Astrocyte of the cerebellum (primary cell): ENCODE results near the gene UNC119.

ENCODE experiments used
- DNase-seq: peaks from one replicate; pipeline ENCODE4 v3.0.0-alpha.2; 2011; ENCODE audit warnings: low read depth
- H3K4me3 ChIP-seq: 2 replicates; pipeline ENCODE4 v1.5.1; 2011; ENCODE audit warnings: mild to moderate bottlenecking, low read depth, low read length, moderate library complexity
- CTCF ChIP-seq: IDR thresholded peaks from 2 replicates; pipeline ENCODE4 v1.5.1; 2012; ENCODE audit warnings: low read length, low read depth, moderate library complexity, mild to moderate bottlenecking; ENCODE audit errors: missing control alignments
- in situ Hi-C: cut with HindIII; loops from 2 replicates; pipeline ENCODE4 v1.10.0; 2017; ENCODE audit warnings: low sequenced_read_pairs

UNC119 gene

GRCh38 chr17:28563475-28563874, 11.1 kb upstream of the UNC119 start:
- no peak overlapping the region for H3K4me3 ChIP-seq
- in situ Hi-C loops = no loop called here
- TF ChIP-seq CTCF = no peak
- DNase-seq = peak; percentile 24

- H3K4me3 ChIP-seq = no peak overlapping the region
- in situ Hi-C loops = no loop called here
- DNase-seq = no peak
- no peak for TF ChIP-seq CTCF
These were observed 2.6 kb upstream of the UNC119 start for GRCh38 chr17:28555022-28555421.

GRCh38 chr17:28554565-28554964, 2.1 kb upstream of the UNC119 start:
- DNase-seq = no peak
- no peak for TF ChIP-seq CTCF
- in situ Hi-C loops = no loop called here
- no peak overlapping the region for H3K4me3 ChIP-seq

GRCh38 chr17:28553000-28553505, 629 bp upstream of the UNC119 start:
- H3K4me3 ChIP-seq = no peak overlapping the region
- TF ChIP-seq CTCF = no peak
- DNase-seq = no peak
- in situ Hi-C loops = no loop called here

- in situ Hi-C loops = no loop called here
- peak overlapping the region; percentile 74 for H3K4me3 ChIP-seq
- no peak for DNase-seq
- no peak for TF ChIP-seq CTCF
These were observed 826 bp downstream of the UNC119 start for GRCh38 chr17:28551421-28552175.

- no peak for DNase-seq
- in situ Hi-C loops = no loop called here
- TF ChIP-seq CTCF = no peak
- H3K4me3 ChIP-seq = no peak overlapping the region
These were observed 1.6 kb downstream of the UNC119 start for GRCh38 chr17:28550858-28551257.
